HG03025 (cell line): Measurements from ENCODE around the gene SNX8.
"Not testable (repeated sequence)": the region's sequence is repeated elsewhere in the genome, so short reads cannot be mapped to it uniquely, and the experiment has no call there.

Source experiments
- ATAC-seq: cut with Tn5 transposase; IDR thresholded peaks from one replicate; pipeline ENCODE4 v1.9.1; 2021; ENCODE audit warnings: mild to moderate bottlenecking, moderate library complexity; ENCODE audit not compliant: unreplicated experiment, low FRiP score

Gene SNX8

DNA sequence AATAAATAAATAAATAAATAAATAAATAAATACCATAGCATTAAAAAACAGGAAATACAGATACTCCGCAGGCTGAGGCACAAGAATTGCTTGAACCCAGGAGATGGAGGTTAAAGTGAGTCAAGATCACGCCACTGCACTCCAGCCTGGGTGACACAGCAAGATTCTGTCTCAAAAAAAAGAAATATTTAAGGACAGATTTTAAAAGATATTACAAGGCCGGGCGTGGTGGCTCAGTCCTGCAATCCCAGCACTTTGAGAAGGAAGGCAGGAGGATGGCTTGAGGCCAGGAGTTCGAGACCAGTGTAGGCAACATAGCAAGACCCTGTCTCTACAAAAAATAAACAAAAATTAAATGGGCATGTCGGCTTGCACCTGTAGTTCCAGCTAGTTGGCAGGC lies 17.5 kb upstream of the SNX8 start:
- no peak for ATAC-seq

GRCh38 chr7:2330493-2330892 lies 16.3 kb upstream of the SNX8 start:
- no peak for ATAC-seq

- no peak for ATAC-seq
Measured at GRCh38 chr7:2326951-2327350, 12.7 kb upstream of the SNX8 start.

GRCh38 chr7:2325162-2325561 lies 10.9 kb upstream of the SNX8 start:
- no peak for ATAC-seq

DNA sequence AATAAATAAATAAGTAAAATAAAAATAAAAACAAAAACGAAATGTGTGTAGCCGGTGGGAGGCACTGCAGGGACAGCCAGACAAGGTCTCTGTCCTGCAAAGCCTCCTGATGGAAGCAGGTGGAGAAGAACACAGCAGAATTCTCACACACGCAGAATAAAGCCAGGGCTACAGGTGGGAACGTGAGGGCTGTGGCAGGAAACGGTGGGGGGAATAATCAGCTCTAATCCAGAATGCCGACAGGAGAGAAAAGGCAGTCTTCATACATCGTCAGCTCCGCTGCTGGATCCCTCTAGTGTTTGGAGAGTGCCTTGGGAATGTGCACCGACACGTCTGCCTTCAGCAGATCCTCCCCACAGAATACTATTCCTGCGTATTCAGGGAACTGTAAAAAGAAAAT lies 6.8 kb upstream of the SNX8 start:
- ATAC-seq, result no peak

- no peak for ATAC-seq
Measured at GRCh38 chr7:2317556-2318293, 3.5 kb upstream of the SNX8 start.

DNA sequence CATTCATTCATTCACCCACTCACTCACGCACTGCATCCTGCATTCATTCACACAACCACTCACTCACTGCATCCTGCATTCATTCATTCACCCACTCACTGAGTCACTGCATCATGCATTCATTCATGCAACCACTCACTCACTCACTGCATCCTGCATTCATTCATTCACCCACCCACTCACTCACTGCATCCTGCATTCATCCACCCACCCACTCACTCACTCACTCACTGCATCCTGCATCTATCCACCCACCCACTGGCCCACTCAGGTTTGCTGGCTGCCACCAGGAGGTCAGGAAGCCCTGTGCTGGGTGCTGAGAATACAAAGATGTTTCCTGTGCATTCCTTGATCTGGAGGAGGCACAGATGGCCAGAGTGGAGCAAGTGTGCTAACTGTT lies 2.3 kb upstream of the SNX8 start:
- no peak for ATAC-seq

DNA sequence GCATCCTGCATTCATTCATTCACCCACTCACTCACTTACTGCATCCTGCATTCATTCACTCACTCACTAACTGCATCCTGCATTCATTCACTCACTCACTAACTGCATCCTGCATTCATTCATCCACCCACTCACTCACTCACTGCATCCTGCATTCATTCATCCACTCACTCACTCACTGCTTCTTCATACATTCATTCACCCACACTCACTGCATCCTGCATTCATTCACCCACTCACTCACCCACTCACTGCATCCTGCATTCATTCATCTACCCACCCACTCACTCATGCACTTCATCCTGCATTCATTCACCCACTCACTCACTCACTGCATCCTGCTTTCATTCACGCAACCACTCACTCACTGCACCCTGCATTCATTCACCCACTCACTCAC lies 1.5 kb upstream of the SNX8 start:
- ATAC-seq, result no peak

DNA sequence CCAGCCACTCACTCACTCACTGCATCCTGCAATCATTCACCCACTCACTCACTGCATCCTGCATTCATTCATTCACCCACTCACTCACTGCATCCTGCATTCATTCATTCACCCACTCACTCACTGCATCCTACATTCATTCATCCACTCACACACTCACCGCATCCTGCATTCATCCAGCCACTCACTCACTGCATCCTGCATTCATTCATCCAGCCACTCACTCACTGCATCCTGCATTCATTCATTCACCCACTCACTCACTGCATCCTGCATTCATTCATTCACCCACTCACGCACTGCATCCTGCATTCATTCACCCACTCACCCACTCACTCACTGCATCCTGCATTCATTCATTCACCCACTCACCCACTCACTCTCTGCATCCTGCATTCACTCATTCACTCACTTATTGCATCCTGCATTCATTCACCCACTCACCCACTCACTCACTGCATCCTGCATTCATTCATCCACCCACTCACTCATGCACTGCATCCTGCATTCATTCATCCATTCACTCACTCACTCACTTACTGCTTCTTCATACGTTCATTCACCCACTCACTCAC lies 802 bp upstream of the SNX8 start:
- ATAC-seq, result not testable (repeated sequence)

DNA sequence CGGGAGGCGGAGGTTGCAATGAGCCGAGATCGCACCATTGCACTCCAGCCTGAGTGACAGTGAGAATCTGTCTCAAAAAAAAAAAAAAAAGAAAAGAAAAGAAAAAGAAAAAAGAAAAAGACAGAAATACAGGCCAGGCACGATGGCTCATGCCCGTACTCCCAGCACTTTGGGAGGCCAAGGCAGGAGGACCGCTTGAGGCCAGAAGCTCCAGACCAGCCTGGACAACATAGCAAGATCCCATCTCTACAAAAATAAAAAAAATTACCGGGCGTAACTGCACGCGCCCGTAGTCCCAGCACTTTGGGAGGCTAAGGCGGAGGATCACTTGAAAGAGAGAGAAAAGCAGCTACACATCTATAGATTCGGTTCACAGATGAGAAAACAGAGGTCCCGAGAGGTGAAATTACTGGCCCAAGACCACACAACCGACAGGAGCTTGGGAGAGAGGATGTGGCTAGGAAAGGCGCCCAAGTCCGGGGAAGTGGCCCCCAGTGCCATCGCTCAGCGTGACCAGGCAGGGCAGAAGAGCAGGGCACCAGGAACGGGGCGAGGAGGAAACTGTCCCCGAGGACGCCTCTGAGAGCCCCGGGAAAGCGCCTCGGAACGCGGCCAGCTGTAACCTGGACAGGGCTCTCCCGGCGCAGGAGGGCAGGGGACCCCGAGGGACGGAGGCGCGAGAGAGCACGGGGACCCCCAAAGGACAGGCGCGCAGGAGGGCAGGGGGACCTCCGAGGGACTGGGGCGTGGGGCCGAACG lies 612 bp downstream of the SNX8 start:
- peak; percentile 19 for ATAC-seq

DNA sequence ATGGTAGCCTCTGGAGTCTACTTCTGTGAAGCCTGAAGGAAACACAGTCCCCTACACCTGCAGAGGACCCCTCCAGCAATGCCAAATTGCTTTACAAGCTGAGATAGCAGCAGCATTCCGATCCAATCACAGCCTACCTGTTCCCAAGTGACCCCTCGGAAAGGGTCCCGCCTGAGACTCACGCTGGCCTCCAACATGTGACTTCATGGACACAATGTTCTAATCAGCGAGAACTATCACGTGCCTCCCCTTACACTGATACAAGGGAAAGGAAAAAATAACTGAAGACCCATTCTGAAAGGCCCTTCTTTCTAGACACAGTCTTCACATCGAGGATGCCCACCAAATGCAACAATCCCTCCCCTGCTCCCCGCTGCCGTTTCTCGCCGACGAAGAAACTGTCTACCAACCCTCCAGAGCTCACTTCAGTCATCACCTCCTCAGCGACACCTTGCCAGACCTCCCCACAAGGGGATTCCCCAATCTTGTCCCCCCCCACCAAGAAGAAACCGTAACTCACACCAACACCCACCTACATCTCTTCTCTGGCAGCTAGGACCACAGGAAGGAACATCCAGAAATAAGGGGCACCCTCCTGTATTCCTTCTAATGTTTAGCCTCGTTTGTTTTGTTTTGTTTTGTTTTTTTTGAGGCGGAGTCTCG lies 1.8 kb downstream of the SNX8 start:
- no peak for ATAC-seq

GRCh38 chr7:2309889-2310331 lies 4.3 kb downstream of the SNX8 start:
- ATAC-seq, result no peak

DNA sequence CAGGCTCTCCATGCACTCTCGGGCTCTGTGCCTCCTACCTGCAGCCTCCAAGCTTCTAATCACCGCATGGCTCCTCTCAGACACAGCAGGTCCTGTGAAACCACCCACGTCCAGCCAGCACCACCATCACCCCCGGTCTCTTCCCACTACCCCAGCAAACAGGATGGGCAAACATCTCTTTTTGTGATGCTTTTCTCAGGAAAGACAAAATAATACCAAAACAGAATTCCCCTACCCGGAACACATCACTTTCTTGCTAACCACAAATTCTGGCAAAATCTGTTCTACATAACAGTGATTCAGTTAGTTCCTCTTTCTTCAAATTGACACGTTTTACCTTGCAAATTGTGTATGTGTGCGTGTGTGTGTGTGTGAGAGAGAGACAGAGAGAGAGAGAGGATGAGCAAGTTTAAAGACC lies 6.5 kb downstream of the SNX8 start:
- ATAC-seq, result no peak

DNA sequence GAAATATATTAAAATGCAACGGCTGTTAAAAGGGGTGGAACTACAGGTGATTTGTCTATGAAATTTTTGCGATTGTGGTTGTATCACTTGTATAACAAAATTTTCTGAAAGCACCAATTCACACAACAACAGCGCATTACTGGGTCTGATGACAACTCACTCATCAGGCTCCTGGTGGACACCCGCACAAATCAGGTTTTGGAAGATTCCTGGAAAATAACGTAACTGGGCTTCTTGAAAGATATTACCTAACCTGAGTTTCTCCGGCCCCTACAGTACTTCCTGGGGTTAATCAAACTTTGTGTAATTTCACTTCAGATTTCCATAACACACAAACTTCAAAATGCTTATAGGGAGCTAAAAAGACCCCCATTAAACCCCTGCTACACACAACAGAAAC lies 7.6 kb downstream of the SNX8 start:
- no peak for ATAC-seq

GRCh38 chr7:2305258-2305657 lies 9.0 kb downstream of the SNX8 start:
- ATAC-seq, result not testable (repeated sequence)

DNA sequence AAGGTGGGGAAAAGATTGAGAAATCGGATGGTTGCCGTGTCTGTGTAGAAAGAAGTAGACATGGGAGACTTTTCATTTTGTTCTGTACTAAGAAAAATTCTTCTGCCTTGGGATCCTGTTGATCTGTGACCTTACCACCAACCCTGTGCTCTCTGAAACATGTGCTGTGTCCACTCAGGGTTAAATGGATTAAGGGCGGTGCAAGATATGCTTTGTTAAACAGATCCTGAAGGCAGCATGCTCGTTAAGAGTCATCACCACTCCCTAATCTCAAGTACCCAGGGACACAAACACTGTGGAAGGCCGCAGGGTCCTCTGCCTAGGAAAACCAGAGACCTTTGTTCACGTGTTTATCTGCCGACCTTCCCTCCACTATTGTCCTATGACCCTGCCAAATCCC lies 10.7 kb downstream of the SNX8 start:
- not testable (repeated sequence) for ATAC-seq

- ATAC-seq, result not testable (repeated sequence)
Measured at GRCh38 chr7:2302743-2303397, 11.4 kb downstream of the SNX8 start.

GRCh38 chr7:2301511-2301863 lies 12.8 kb downstream of the SNX8 start:
- ATAC-seq, result no peak

DNA sequence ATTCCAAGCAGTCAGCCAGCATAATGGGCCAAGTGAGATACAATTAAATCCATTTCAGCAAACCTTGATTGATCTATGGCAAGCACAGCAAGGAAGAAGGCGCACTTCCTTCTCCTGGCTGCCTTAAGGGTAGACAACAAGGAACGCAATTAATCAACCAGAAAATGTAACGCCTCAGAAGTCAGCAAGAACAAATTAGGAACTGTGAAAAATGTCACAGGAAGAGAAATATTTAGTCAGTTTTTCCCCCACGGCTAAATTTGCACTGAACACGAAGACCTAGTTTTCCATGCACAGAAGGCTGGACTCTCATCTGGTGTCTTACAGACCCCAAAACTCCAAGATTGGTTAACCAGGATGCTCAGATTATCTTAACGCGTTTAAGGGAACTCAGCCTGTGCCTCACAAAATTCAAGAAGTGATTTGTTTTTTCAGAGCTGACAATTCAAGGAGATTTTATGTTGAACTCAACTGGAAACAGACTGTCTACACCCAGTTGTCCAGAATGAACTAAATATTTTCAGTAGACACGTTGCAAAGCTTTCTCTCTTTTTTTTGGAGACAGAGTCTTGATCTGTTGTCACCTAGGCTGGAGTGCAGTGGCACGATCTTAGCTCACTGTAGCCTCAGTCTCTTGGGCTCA lies 14.2 kb downstream of the SNX8 start:
- ATAC-seq, result no peak

- peak; percentile 50 for ATAC-seq
Measured at GRCh38 chr7:2299131-2299829, 15.0 kb downstream of the SNX8 start.
